ENCODE data around the gene INTS14.

GRCh38 chr15:65621638-65622037 lies 10.7 kb upstream of the INTS14 start, which contains the start of gene SLC24A1:
- no peak for TF ChIP-seq CTCF (conservative IDR thresholded peaks at IDR 0.05; ENCODE audit: low read depth, low read length)
- no peak for TF ChIP-seq EZH2phosphoT487 (IDR thresholded peaks at IDR 0.05; ENCODE audit: borderline replicate concordance, low read length)

Data from PC-3 (cell line).